ENCODE results near the gene MAP3K6. TPM values are rescaled to one million over a fixed set of nuclear protein-coding genes. Genes with fewer than 3 reads are reported as not detected.

Gene MAP3K6
- polyA plus RNA-seq, 1 donor = 6.5 TPM

GRCh38 chr1:27318136-27318535 is 48.6 kb downstream of the MAP3K6 start:
- Histone ChIP-seq H3K27ac (ENCODE audit: low read length) (no peak overlapping the region), H3K4me1 (ENCODE audit: control insufficient read depth, insufficient read depth, low read length) (peaks cover 6% of the 10 kb centered on the region), H3K27me3 (ENCODE audit: control insufficient read depth, insufficient read depth, low read length) (peaks cover 12% of the 10 kb centered on the region), H3K36me3 (ENCODE audit: control insufficient read depth, insufficient read depth, low read length) (no peaks in the 10 kb centered on the region), H3K9me3 (ENCODE audit: control insufficient read depth, low read depth, low read length) (no peaks in the 10 kb centered on the region), H3K4me3 (ENCODE audit: low read length) (no peak overlapping the region)
- WGBS (ENCODE audit: insufficient coverage, low lambda C conversion rate) = no CpG with 5 or more reads among the region's 4 CpGs
- no peak for DNase-seq

GRCh38 chr1:27316860-27317259 is 49.9 kb downstream of the MAP3K6 start:
- no peak for DNase-seq
- Histone ChIP-seq H3K4me3 (ENCODE audit: low read length) (no peak overlapping the region), H3K27me3 (ENCODE audit: control insufficient read depth, insufficient read depth, low read length) (peaks cover 12% of the 10 kb centered on the region), H3K9me3 (ENCODE audit: control insufficient read depth, low read depth, low read length) (no peaks in the 10 kb centered on the region), H3K4me1 (ENCODE audit: control insufficient read depth, insufficient read depth, low read length) (peaks cover 4% of the 10 kb centered on the region), H3K36me3 (ENCODE audit: control insufficient read depth, insufficient read depth, low read length) (no peaks in the 10 kb centered on the region), H3K27ac (ENCODE audit: low read length) (no peak overlapping the region)
- no CpG with 5 or more reads among the region's 5 CpGs for WGBS (ENCODE audit: insufficient coverage, low lambda C conversion rate)

- WGBS (ENCODE audit: insufficient coverage, low lambda C conversion rate) = no CpG with 5 or more reads among the region's 2 CpGs
- H3K4me3 ChIP-seq (ENCODE audit: low read length) = no peak overlapping the region
- H3K27me3 ChIP-seq (ENCODE audit: control insufficient read depth, insufficient read depth, low read length) = peaks cover 12% of the 10 kb centered on the region
- no peak for DNase-seq
- H3K36me3 ChIP-seq (ENCODE audit: control insufficient read depth, insufficient read depth, low read length) = no peaks in the 10 kb centered on the region
- no peaks in the 10 kb centered on the region for H3K9me3 ChIP-seq (ENCODE audit: control insufficient read depth, low read depth, low read length)
- H3K27ac ChIP-seq (ENCODE audit: low read length) = no peak overlapping the region
- H3K4me1 ChIP-seq (ENCODE audit: control insufficient read depth, insufficient read depth, low read length) = no peaks in the 10 kb centered on the region
Observed at GRCh38 chr1:27314737-27315136, 52.0 kb downstream of the MAP3K6 start.

GRCh38 chr1:27314169-27314568 is 52.6 kb downstream of the MAP3K6 start:
- Histone ChIP-seq H3K27ac (ENCODE audit: low read length) (no peak overlapping the region), H3K9me3 (ENCODE audit: control insufficient read depth, low read depth, low read length) (no peaks in the 10 kb centered on the region), H3K27me3 (ENCODE audit: control insufficient read depth, insufficient read depth, low read length) (peaks cover 10% of the 10 kb centered on the region), H3K4me1 (ENCODE audit: control insufficient read depth, insufficient read depth, low read length) (no peaks in the 10 kb centered on the region), H3K36me3 (ENCODE audit: control insufficient read depth, insufficient read depth, low read length) (no peaks in the 10 kb centered on the region), H3K4me3 (ENCODE audit: low read length) (no peak overlapping the region)
- no peak for DNase-seq
- WGBS (ENCODE audit: insufficient coverage, low lambda C conversion rate) = no CpG with 5 or more reads among the region's 3 CpGs

- no CpG with 5 or more reads among the region's 6 CpGs for WGBS (ENCODE audit: insufficient coverage, low lambda C conversion rate)
- DNase-seq = no peak
- no peak overlapping the region for H3K4me3 ChIP-seq (ENCODE audit: low read length)
- no peaks in the 10 kb centered on the region for H3K9me3 ChIP-seq (ENCODE audit: control insufficient read depth, low read depth, low read length)
- no peaks in the 10 kb centered on the region for H3K4me1 ChIP-seq (ENCODE audit: control insufficient read depth, insufficient read depth, low read length)
- no peak overlapping the region for H3K27ac ChIP-seq (ENCODE audit: low read length)
- peaks cover 38% of the 10 kb centered on the region for H3K36me3 ChIP-seq (ENCODE audit: control insufficient read depth, insufficient read depth, low read length)
- no peaks in the 10 kb centered on the region for H3K27me3 ChIP-seq (ENCODE audit: control insufficient read depth, insufficient read depth, low read length)
Observed at GRCh38 chr1:27307874-27308598, 58.7 kb downstream of the MAP3K6 start.

GRCh38 chr1:27306892-27307761 is 59.6 kb downstream of the MAP3K6 start:
- Histone ChIP-seq H3K36me3 (ENCODE audit: control insufficient read depth, insufficient read depth, low read length) (peaks cover 43% of the 10 kb centered on the region), H3K9me3 (ENCODE audit: control insufficient read depth, low read depth, low read length) (no peaks in the 10 kb centered on the region), H3K4me1 (ENCODE audit: control insufficient read depth, insufficient read depth, low read length) (no peaks in the 10 kb centered on the region), H3K27me3 (ENCODE audit: control insufficient read depth, insufficient read depth, low read length) (no peaks in the 10 kb centered on the region), H3K27ac (ENCODE audit: low read length) (no peak overlapping the region), H3K4me3 (ENCODE audit: low read length) (no peak overlapping the region)
- no peak for DNase-seq
- no CpG with 5 or more reads among the region's 11 CpGs for WGBS (ENCODE audit: insufficient coverage, low lambda C conversion rate)

GRCh38 chr1:27306071-27306470 is 60.7 kb downstream of the MAP3K6 start:
- H3K36me3 ChIP-seq (ENCODE audit: control insufficient read depth, insufficient read depth, low read length) = peaks cover 54% of the 10 kb centered on the region
- peaks cover 3% of the 10 kb centered on the region for H3K4me1 ChIP-seq (ENCODE audit: control insufficient read depth, insufficient read depth, low read length)
- no peak for DNase-seq
- no peaks in the 10 kb centered on the region for H3K9me3 ChIP-seq (ENCODE audit: control insufficient read depth, low read depth, low read length)
- no peak overlapping the region for H3K27ac ChIP-seq (ENCODE audit: low read length)
- no CpG with 5 or more reads among the region's 11 CpGs for WGBS (ENCODE audit: insufficient coverage, low lambda C conversion rate)
- H3K4me3 ChIP-seq (ENCODE audit: low read length) = no peak overlapping the region
- no peaks in the 10 kb centered on the region for H3K27me3 ChIP-seq (ENCODE audit: control insufficient read depth, insufficient read depth, low read length)

Other genes starting within 250 kb of the MAP3K6 start
- 21.5 TPM for gene SLC9A1, start 211.8 kb downstream of the MAP3K6 start, polyA plus RNA-seq
- gene WDTC1, start 132.3 kb downstream of the MAP3K6 start, polyA plus RNA-seq = 30.6 TPM
- 41.2 TPM for gene TMEM222, start 44.8 kb downstream of the MAP3K6 start, polyA plus RNA-seq
- 9.8 TPM for gene SYTL1, start 24.9 kb downstream of the MAP3K6 start, polyA plus RNA-seq
- 0.13 TPM for gene FCN3, start 7.9 kb upstream of the MAP3K6 start, polyA plus RNA-seq
- not detected for gene CD164L2, start 16.4 kb upstream of the MAP3K6 start, polyA plus RNA-seq
- gene GPR3, start 25.7 kb upstream of the MAP3K6 start, polyA plus RNA-seq = 0.27 TPM
- 56.0 TPM for gene WASF2, start 123.2 kb upstream of the MAP3K6 start, polyA plus RNA-seq
- 19.5 TPM for gene AHDC1, start 237.2 kb upstream of the MAP3K6 start, polyA plus RNA-seq